SK-N-SH treated with all-trans-retinoic acid at 6 μM for 48 hours (cell line): ENCODE results near the gene DNAH7.

Source experiments
- ATAC-seq: fragments of 200-7000 bp; cut with Tn5 transposase; 3 replicates; pipeline ENCODE4 v1.9.1; 2020; ENCODE audit warnings: mild to moderate bottlenecking, moderate library complexity
- ARNTL ChIP-seq: fragments of 450-650 bp; formaldehyde crosslinking; IDR thresholded peaks from 2 replicates; pipeline ENCODE4 v1.5.0; 2020; ENCODE audit warnings: low read depth, mild to moderate bottlenecking, moderate library complexity, borderline replicate concordance
- BACH2 ChIP-seq: fragments of 250-450 bp; sonication (Bioruptor Pico); IDR thresholded peaks from 2 replicates; pipeline ENCODE4 v1.9.0; 2021; ENCODE audit warnings: mild to moderate bottlenecking, borderline replicate concordance
- CREB5 ChIP-seq: fragments of 250-450 bp; sonication (Bioruptor Pico); IDR thresholded peaks from 2 replicates; pipeline ENCODE4 v1.5.1; 2020; ENCODE audit warnings: low read depth, mild to moderate bottlenecking, moderate library complexity
- CSDC2 ChIP-seq: fragments of 250-450 bp; sonication (Bioruptor Pico); IDR thresholded peaks from 2 replicates; pipeline ENCODE4 v1.5.0; 2020; ENCODE audit warnings: mild to moderate bottlenecking, moderate library complexity
- ESRRG ChIP-seq: fragments of 250-450 bp; sonication (Bioruptor Pico); IDR thresholded peaks from 2 replicates; pipeline ENCODE4 v1.6.1; 2021; ENCODE audit warnings: mild to moderate bottlenecking
- GLIS3 ChIP-seq: fragments of 250-450 bp; sonication (Bioruptor Pico); IDR thresholded peaks from 2 replicates; pipeline ENCODE4 v1.5.0; 2020; ENCODE audit warnings: mild to moderate bottlenecking, moderate library complexity
- ISL1 ChIP-seq: fragments of 250-450 bp; sonication (Bioruptor Pico); IDR thresholded peaks from 2 replicates; pipeline ENCODE4 v2.1.2; 2022; ENCODE audit warnings: mild to moderate bottlenecking, moderate library complexity
- OSR1 ChIP-seq: fragments of 250-450 bp; sonication (Bioruptor Pico); IDR thresholded peaks from 2 replicates; pipeline ENCODE4 v1.8.0; 2022; ENCODE audit warnings: moderate library complexity, mild to moderate bottlenecking, inconsistent platforms
- PATZ1 ChIP-seq: fragments of 250-450 bp; sonication (Bioruptor Pico); IDR thresholded peaks from 2 replicates; pipeline ENCODE4 v1.8.0; 2020; ENCODE audit warnings: mild to moderate bottlenecking, moderate library complexity, borderline replicate concordance
- PPARA ChIP-seq: fragments of 250-450 bp; sonication (Bioruptor Pico); IDR thresholded peaks from 2 replicates; pipeline ENCODE4 v1.5.0; 2020; ENCODE audit warnings: mild to moderate bottlenecking, borderline replicate concordance
- RARB ChIP-seq: fragments of 250-450 bp; sonication (Bioruptor Pico); IDR thresholded peaks from 2 replicates; pipeline ENCODE4 v1.8.0; 2021; ENCODE audit warnings: mild to moderate bottlenecking, moderate library complexity
- SNAI2 ChIP-seq: fragments of 250-450 bp; sonication (Bioruptor Pico); IDR thresholded peaks from 2 replicates; pipeline ENCODE4 v1.5.0; 2020; ENCODE audit warnings: mild to moderate bottlenecking, moderate library complexity
- TCF4 ChIP-seq: fragments of 250-450 bp; sonication (Bioruptor Pico); IDR thresholded peaks from 2 replicates; pipeline ENCODE4 v1.8.0; 2021; ENCODE audit warnings: mild to moderate bottlenecking, moderate library complexity, borderline replicate concordance
- TOX ChIP-seq: fragments of 250-450 bp; sonication (Bioruptor Pico); IDR thresholded peaks from 2 replicates; pipeline ENCODE4 v1.8.0; 2021; ENCODE audit warnings: mild to moderate bottlenecking, moderate library complexity, borderline replicate concordance
- ZC3H10 ChIP-seq: fragments of 250-450 bp; sonication (Bioruptor Pico); IDR thresholded peaks from 2 replicates; pipeline ENCODE4 v1.5.1; 2021; ENCODE audit warnings: mild to moderate bottlenecking, moderate library complexity
- ZFP3 ChIP-seq: fragments of 250-450 bp; sonication (Bioruptor Pico); IDR thresholded peaks from 2 replicates; pipeline ENCODE4 v1.5.0; 2020; ENCODE audit warnings: mild to moderate bottlenecking, moderate library complexity
- ZFP30 ChIP-seq: fragments of 450-650 bp; formaldehyde crosslinking; IDR thresholded peaks from 2 replicates; pipeline ENCODE4 v1.5.0; 2022; ENCODE audit warnings: mild to moderate bottlenecking, moderate library complexity
- ZNF565 ChIP-seq: fragments of 450-650 bp; formaldehyde crosslinking; conservative IDR thresholded peaks from 2 replicates; pipeline ENCODE4 v1.5.0; 2020; ENCODE audit warnings: low read depth, mild to moderate bottlenecking, moderate library complexity
- ZNF70 ChIP-seq: fragments of 450-650 bp; formaldehyde crosslinking; IDR thresholded peaks from 2 replicates; pipeline ENCODE4 v1.5.0; 2020; ENCODE audit warnings: mild to moderate bottlenecking, moderate library complexity
- ZNF8 ChIP-seq: fragments of 450-650 bp; formaldehyde crosslinking; IDR thresholded peaks from 2 replicates; pipeline ENCODE4 v1.5.0; 2020; ENCODE audit warnings: mild to moderate bottlenecking, moderate library complexity
- TF ChIP-seq, protein P1 (sequence below): fragments of 250-450 bp; sonication (Bioruptor Pico); IDR thresholded peaks from 2 replicates; pipeline ENCODE4 v1.8.0; 2021; ENCODE audit warnings: low read depth, mild to moderate bottlenecking, moderate library complexity, borderline replicate concordance
- TF ChIP-seq, protein P2 (sequence below): fragments of 250-450 bp; sonication (Bioruptor Pico); IDR thresholded peaks from 2 replicates; pipeline ENCODE4 v1.5.1; 2021; ENCODE audit warnings: mild to moderate bottlenecking, moderate library complexity
- TF ChIP-seq, protein P3 (sequence below): fragments of 250-450 bp; sonication (Bioruptor Pico); IDR thresholded peaks from 2 replicates; pipeline ENCODE4 v1.5.0; 2020; ENCODE audit warnings: mild to moderate bottlenecking, moderate library complexity

The DNAH7 gene

GRCh38 chr2:196068271-196069209 lies at the start of gene DNAH7:
DNAH7 (minus strand) TSS chr2:196068837; CDS start chr2:196068711, 126 bp downstream.
- TF ChIP-seq ZNF70 (CRISPR knock-in tag) (no peak), PATZ1 (CRISPR knock-in tag) (peak; percentile 90; the same call in 1 of the 2 replicates), CREB5 (CRISPR knock-in tag) (no peak), GLIS3 (CRISPR knock-in tag) (no peak), ESRRG (no peak), CSDC2 (CRISPR knock-in tag) (no peak), BACH2 (no peak), OSR1 (no peak), ARNTL (no peak), TOX (no peak), ISL1 (CRISPR knock-in tag) (no peak), ZFP30 (CRISPR knock-in tag) (0 out of 2 replicates have a peak, but pooled peaks have one; percentile 1), TCF4 (no peak), SNAI2 (no peak), ZNF565 (CRISPR knock-in tag) (no peak), ZC3H10 (CRISPR knock-in tag) (no peak), RARB (CRISPR knock-in tag) (no peak), PPARA (CRISPR knock-in tag) (no peak), ZNF8 (CRISPR knock-in tag) (0 out of 2 replicates have a peak, but pooled peaks have one; percentile 32), ZFP3 (CRISPR knock-in tag) (peak; percentile 71; the same call in 1 of the 2 replicates)
- TF ChIP-seq, protein P1, sequence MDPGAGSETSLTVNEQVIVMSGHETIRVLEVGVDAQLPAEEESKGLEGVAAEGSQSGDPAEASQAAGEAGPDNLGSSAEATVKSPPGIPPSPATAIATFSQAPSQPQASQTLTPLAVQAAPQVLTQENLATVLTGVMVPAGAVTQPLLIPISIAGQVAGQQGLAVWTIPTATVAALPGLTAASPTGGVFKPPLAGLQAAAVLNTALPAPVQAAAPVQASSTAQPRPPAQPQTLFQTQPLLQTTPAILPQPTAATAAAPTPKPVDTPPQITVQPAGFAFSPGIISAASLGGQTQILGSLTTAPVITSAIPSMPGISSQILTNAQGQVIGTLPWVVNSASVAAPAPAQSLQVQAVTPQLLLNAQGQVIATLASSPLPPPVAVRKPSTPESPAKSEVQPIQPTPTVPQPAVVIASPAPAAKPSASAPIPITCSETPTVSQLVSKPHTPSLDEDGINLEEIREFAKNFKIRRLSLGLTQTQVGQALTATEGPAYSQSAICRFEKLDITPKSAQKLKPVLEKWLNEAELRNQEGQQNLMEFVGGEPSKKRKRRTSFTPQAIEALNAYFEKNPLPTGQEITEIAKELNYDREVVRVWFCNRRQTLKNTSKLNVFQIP (CRISPR knock-in tag): no peak
- TF ChIP-seq, protein P2, sequence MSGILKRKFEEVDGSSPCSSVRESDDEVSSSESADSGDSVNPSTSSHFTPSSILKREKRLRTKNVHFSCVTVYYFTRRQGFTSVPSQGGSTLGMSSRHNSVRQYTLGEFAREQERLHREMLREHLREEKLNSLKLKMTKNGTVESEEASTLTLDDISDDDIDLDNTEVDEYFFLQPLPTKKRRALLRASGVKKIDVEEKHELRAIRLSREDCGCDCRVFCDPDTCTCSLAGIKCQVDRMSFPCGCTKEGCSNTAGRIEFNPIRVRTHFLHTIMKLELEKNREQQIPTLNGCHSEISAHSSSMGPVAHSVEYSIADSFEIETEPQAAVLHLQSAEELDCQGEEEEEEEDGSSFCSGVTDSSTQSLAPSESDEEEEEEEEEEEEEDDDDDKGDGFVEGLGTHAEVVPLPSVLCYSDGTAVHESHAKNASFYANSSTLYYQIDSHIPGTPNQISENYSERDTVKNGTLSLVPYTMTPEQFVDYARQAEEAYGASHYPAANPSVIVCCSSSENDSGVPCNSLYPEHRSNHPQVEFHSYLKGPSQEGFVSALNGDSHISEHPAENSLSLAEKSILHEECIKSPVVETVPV (CRISPR knock-in tag): no peak
- TF ChIP-seq, protein P3, sequence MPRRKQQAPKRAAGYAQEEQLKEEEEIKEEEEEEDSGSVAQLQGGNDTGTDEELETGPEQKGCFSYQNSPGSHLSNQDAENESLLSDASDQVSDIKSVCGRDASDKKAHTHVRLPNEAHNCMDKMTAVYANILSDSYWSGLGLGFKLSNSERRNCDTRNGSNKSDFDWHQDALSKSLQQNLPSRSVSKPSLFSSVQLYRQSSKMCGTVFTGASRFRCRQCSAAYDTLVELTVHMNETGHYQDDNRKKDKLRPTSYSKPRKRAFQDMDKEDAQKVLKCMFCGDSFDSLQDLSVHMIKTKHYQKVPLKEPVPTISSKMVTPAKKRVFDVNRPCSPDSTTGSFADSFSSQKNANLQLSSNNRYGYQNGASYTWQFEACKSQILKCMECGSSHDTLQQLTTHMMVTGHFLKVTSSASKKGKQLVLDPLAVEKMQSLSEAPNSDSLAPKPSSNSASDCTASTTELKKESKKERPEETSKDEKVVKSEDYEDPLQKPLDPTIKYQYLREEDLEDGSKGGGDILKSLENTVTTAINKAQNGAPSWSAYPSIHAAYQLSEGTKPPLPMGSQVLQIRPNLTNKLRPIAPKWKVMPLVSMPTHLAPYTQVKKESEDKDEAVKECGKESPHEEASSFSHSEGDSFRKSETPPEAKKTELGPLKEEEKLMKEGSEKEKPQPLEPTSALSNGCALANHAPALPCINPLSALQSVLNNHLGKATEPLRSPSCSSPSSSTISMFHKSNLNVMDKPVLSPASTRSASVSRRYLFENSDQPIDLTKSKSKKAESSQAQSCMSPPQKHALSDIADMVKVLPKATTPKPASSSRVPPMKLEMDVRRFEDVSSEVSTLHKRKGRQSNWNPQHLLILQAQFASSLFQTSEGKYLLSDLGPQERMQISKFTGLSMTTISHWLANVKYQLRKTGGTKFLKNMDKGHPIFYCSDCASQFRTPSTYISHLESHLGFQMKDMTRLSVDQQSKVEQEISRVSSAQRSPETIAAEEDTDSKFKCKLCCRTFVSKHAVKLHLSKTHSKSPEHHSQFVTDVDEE: 0 out of 2 replicates have a peak, but pooled peaks have one; percentile 51
- TF ChIP-seq, all 23 proteins: peak for 5
- ATAC-seq: peak; percentile 96

DNA sequence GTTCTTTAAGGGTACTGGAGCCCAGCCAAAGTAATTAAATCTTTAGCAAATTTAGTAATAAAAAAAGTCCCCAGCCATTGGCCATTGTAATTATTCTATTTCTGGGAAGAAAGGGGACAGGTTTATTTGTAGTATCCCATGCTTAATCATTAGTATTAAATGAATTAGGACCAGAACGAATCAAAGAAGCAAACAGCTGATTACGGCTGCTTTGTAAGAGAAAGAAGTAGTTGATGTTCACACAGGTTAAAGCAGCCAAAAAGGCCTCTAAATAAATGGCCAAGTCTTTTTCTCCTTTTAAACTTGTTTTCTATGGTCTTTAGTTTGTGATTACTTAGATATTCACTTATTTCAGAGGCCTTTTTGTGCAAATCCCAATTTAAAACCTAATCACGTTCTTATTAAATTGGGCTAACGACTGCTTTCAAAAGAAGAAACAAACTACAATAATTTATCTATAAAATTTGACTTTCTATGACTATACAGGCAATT lies 48.6 kb upstream of the DNAH7 start:
- no peak for TF ChIP-seq ZFP3 (CRISPR knock-in tag)
- TF ChIP-seq, all 23 proteins: peak for 0
- ATAC-seq: no peak
